ENCODE results near the gene DOCK1.

DNA sequence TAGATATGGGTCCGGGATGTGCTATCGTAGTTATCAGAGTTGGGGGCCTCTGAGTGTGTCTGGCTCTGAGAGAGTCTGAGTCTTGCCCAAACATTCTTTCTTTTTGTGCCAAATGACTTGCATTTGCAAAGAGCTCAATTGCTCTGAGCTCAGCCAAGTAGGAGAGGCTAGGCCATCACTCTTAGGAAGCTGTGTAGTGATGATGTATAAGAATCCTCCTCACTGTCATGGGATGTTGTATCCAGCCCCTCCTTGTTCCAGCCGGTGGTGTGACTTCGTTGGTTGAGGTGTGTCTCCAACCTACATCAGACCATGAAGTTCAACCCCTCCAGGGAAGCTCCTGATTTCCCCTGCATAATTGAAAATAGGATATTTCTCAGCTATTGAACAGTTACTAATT is 546.4 kb downstream of the DOCK1 start:
- TF ChIP-seq CTCF (conservative IDR thresholded peaks at IDR 0.05 in 1 of 2, IDR thresholded peaks at IDR 0.05 in 1 of 2; ENCODE audit: low read depth in 1 of 2, low read length in 2 of 2): no peak
- TF ChIP-seq EZH2 (IDR thresholded peaks at IDR 0.05; ENCODE audit: low read length, missing control alignments): no peak

All from fibroblast of lung (primary cell).